GM18505 (cell line): ENCODE measurements around the gene SCGB3A1.

Experiments
- ATAC-seq: cut with Tn5 transposase; IDR thresholded peaks from one replicate; pipeline ENCODE4 v1.9.1; 2021; ENCODE audit not compliant: unreplicated experiment
- POLR2A ChIP-seq: IDR thresholded peaks from 4 replicates; pipeline ENCODE4 v1.6.1; 2011; ENCODE audit warnings: borderline replicate concordance; ENCODE audit not compliant: insufficient read depth, insufficient read length; ENCODE audit errors: extremely low read depth

Gene SCGB3A1

DNA sequence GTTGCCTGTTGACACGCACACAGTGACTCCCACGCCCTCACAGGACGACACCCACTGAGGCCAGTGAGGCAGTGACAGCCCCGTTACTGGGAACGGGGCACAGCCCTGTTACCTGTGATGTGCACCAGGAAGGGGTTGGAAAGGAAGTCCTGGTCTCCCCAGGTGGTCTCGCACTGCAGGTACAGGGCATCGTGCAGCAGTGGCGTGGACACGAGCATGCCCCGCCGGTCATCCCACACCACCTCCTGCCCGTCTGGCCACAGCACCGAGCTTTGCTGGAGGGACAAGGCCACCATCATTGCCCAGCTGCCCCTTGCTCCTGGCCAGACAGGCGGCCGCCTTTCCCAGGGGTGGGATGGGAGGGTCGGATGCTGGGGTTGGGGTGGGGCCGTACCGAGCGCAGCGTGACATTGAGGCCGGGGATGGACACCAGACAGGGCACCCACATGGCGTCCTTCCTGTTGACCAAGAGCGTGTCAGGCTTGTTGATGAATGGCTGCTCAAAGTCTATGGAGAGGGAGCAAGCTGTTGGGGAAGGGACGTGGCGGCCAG lies 38.6 kb upstream of the SCGB3A1 start:
- no peak for TF ChIP-seq POLR2A
- ATAC-seq, result no peak

DNA sequence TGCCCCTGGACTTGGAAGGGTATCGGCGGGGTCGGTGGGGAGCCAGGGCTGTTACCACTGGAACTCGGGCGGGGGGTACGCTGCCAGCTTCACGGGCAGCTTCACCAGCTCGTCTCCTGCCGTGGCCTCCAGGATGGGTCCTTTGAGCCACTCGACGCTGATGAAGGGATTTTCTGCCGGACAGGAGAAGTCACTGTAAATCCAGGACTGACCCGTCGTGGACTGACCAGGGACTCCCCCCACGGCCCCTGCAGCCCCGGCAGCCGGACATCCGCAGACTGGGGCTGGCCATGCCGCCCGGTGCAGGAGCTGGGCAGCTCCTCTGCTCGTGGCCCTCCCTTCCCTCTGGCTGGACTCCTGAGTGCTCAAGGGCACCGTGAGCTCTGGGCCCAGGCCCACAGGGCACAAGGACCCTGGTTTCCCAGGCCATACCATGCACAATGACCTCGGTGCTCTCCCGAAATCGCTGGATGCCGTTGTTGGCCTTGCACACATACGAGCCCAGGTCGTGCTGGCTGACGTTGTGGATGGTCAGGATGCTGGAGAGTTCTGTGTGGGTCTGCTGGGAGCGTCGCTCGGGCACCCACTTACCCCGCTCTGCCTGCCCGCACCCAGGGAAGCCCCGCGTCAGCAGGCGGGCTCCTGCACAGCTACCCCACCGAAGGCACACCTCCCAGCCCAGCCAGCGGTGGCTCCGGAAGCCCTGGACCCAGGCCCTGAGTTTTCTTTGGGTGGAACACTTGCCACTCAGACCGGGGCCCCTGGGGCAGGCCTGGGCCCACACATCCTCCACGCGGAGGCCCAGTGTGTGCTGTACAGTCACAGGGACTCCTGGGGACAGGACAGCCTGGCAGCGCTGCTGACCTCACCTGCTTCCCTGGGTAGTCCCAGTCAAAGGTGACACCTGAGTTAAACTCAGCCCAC lies 37.8 kb upstream of the SCGB3A1 start:
- no peak for TF ChIP-seq POLR2A
- no peak for ATAC-seq

GRCh38 chr5:180628211-180628610 lies 36.9 kb upstream of the SCGB3A1 start:
- no peak for ATAC-seq
- TF ChIP-seq POLR2A, result no peak

DNA sequence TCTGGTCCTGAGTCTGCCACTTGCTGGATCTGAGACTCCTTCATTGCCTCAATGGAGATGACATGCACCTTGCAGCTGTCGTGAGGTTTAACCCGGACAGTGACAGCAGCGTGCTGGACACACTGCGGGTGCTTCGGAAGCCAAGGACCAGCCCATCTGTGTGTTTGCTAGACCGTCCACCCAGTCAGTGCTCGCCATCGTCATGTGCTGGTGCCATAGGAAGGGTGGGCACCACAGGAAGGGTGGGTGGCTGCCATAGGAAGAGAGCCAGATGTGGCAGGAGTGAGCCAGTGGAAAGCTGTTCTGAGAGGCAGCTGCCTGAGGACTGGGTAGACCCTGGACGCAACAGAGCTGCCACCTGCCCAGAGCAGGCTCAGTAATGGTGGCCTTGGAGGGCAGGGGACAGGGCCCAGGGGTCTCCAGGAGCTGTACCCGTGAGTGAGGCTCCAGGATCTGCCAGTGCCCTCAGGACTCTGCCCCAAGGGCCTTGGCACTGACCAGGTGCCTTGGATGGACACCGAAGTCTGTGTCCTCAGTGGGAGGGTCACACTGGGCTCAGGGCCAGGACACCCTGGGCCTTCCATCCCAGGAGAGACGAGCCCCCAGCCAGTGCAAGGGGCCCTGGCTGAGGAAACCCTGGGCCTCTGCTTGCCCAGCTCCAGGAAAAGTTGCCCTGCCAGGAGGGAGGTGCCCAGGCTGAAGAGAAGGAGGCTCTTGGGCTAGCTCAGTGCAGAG lies 36.3 kb upstream of the SCGB3A1 start:
- no peak for ATAC-seq
- no peak for TF ChIP-seq POLR2A

- no peak for ATAC-seq
- no peak for TF ChIP-seq POLR2A
These were observed 35.5 kb upstream of the SCGB3A1 start for GRCh38 chr5:180626661-180627385.

DNA sequence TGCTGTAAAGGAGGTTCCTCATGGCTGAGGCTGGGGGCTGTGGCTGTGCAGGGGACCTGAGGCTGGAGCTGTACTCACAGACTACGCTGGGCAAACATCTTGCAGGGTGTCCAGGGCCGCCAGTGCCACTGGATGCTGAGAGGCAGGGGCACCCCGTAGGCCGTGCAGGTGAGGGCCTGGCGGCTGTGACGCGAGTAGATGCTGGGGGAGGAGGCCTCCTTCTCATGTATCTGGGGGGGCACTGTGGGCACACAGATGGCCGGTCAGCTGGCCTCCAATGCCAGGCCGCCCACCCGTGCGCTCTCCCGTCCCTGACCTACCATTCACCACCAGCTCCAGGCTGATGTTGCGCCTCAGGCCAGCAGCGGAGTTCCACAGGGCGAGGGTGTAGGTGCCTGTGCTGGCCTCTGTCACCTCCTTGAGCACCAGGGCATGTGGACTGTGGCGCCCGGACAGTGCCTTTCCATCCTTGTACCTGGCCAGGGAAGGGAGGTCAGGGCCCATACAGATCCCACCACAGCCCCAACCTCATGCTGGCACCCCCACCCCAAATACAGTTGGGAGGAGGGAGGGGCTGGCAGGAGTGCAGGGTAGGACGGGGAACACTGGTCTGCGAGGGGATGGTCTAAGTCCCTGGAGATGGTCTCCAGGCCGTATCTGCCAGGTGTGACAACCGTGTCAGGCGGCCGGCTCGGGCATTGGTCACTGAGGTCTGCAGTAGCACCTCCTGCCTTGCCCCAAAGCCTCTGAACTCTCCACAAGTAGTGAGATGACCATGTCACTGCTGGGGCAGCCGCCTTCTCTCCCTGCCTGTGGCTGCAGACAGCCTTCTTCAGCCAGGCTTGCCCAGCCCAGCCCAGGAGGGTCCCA lies 34.7 kb upstream of the SCGB3A1 start:
- no peak for ATAC-seq
- TF ChIP-seq POLR2A, result no peak

- no peak for TF ChIP-seq POLR2A
- no peak for ATAC-seq
These were observed 34.0 kb upstream of the SCGB3A1 start for GRCh38 chr5:180625125-180625790.

DNA sequence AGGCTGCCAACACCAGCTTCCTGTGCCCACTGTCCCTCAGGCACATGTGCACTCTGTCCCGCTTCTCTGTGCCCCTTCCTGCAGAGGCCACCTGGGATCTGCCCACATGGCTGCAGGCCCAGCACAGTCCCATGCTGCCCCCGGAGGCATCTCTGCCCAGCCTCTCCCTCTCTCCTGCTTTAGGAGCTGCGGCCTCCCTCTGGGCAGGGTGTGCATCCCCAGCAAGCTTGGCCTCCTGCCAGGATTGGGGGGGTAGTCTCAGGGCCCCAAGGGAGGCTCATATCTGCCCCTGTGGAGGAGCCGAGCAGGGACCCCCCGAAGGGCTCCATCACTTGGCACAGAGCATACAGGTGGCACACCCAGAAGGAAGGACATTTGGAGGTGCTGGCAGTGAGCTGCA lies 33.3 kb upstream of the SCGB3A1 start:
- TF ChIP-seq POLR2A, result no peak
- ATAC-seq, result no peak

- TF ChIP-seq POLR2A, result no peak
- no peak for ATAC-seq
These were observed 32.5 kb upstream of the SCGB3A1 start for GRCh38 chr5:180623844-180624243.

DNA sequence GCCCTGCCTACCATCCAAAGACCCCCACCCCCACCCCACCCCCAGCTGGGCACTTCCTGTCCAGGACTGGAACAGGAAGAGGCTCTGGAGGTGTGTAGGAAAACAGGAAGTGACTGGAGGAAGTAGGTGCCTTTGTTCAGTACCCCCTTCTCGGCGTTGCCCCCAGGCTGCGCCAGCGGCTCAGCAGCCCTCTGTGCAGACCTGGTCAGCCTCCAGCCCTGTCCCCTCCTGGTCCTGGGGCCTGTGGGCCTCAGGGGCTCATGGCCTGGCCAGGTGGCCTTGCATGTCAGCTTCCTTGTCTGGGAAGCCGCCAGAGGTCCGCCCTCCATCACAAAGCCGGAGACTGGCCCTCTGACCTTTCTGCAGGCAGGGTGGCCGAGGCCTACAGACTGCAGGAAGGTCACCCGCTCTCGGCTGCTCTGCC lies 32.1 kb upstream of the SCGB3A1 start:
- ATAC-seq, result no peak

DNA sequence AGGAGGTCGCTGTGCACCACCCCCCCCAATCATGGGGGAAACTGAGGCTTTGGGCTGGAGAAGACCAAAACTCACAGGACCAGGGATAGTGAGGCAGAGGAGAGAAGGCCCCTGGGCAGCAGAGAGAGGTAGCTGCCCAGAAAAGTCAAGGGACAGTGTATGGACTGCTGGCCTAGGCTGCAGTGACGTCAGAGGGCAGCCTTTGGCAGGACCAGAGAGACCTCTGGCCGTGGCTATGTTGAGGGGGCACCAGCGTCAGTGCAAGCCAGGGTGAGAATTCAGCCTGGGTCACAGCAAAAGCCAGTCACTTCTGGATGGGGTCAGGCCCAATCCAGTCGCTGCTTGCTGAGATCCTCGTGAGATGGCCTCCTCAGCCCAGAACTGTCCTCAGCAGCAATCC lies 31.6 kb upstream of the SCGB3A1 start:
- no peak for ATAC-seq
- TF ChIP-seq POLR2A, result no peak

More for the DNA sequence above, 32.1 kb upstream of the SCGB3A1 start:
- no peak for TF ChIP-seq POLR2A

- TF ChIP-seq POLR2A, result no peak
These were observed 30.0 kb upstream of the SCGB3A1 start for GRCh38 chr5:180621311-180621710.

More at GRCh38 chr5:180621311-180621710, 30.0 kb upstream of the SCGB3A1 start:
- ATAC-seq, result no peak
